GM12878 (cell line): Measurements from ENCODE around the gene CARD11. TPM values are rescaled to one million over a fixed set of nuclear protein-coding genes. Genes with fewer than 3 reads are reported as not detected.

Source experiments
- ATAC-seq: fragments of 200-7000 bp; cut with Tn5 transposase; 3 replicates; pipeline ENCODE4 v1.9.1; 2020; ENCODE audit warnings: mild to moderate bottlenecking, moderate library complexity
- BruUV-seq: library from RNA; stranded (reverse); fragments of 400-500 nt; replicated peaks from 2 replicates; lab custom pipeline; 2021; lab: Mats Ljungman, UMichigan
- CTCF ChIA-PET: fragments of 300-600 bp; sonication (Branson Sonifier 250); formaldehyde crosslinking; extraction: SDS; loops from one replicate; lab custom pipeline; 2021; ENCODE audit warnings: inconsistent platforms; lab: Yijun Ruan, JAX
- POLR2A ChIA-PET: fragments of 350-600 bp; formaldehyde crosslinking; extraction: SDS; loops from one replicate; lab custom pipeline; 2021; ENCODE audit warnings: inconsistent platforms; lab: Charles Lee
- RAD21 ChIA-PET: fragments of 300-600 bp; sonication (Branson Sonifier 250); formaldehyde crosslinking; loops from one replicate; lab custom pipeline; 2023; ENCODE audit warnings: antibody characterized with exemption; ENCODE audit not compliant: unreplicated experiment; lab: Charles Lee
- SMC1A ChIA-PET: fragments of 300-600 bp; sonication (Branson Sonifier 250); formaldehyde crosslinking; loops from one replicate; lab custom pipeline; 2023; ENCODE audit not compliant: unreplicated experiment, uncharacterized antibody; lab: Charles Lee
- DNase-seq: peaks from one replicate; pipeline ENCODE4 v3.0.0-alpha.2; 2011; ENCODE audit warnings: low read depth, low spot score
- FAIRE-seq: peaks from 3 replicates; lab custom pipeline; 2011; peaks lifted over from hg19 to GRCh38; lab: Jason Lieb, UNC
- H2AFZ ChIP-seq: 2 replicates; pipeline ENCODE4 v1.6.0; 2011; ENCODE audit warnings: low read depth, low read length, control low read depth; ENCODE audit not compliant: control insufficient read depth
- H3K27ac ChIP-seq: 2 replicates; pipeline ENCODE4 v1.5.1; 2011; ENCODE audit warnings: control low read depth; ENCODE audit not compliant: control insufficient read depth, insufficient read depth
- H3K27me3 ChIP-seq, 2 experiments: replicated peaks in 1 of 2; 2 replicates each; pipeline versions ENCODE4 v1.6.0 to v1.6.1; 2011; ENCODE audit warnings: low read length in 1 of 2; ENCODE audit not compliant: control insufficient read depth in 2 of 2, insufficient read depth in 2 of 2
- H3K36me3 ChIP-seq, 2 experiments: 2 replicates each; pipeline ENCODE4 v1.5.1; 2011; ENCODE audit warnings: low read length in 1 of 2; ENCODE audit not compliant: control insufficient read depth in 2 of 2, insufficient read depth in 2 of 2
- H3K4me1 ChIP-seq: 2 replicates; pipeline ENCODE4 v1.6.1; 2011; ENCODE audit warnings: mild to moderate bottlenecking, low read length, moderate library complexity, mixed read lengths; ENCODE audit not compliant: control insufficient read depth, insufficient read depth
- H3K4me2 ChIP-seq: 2 replicates; pipeline ENCODE4 v1.6.0; 2011; ENCODE audit warnings: control low read depth; ENCODE audit not compliant: control insufficient read depth, insufficient read depth
- H3K4me3 ChIP-seq: fragments of 200-600 bp; sonication (generic); 2 replicates; pipeline ENCODE4 v1.5.1; 2016
- H3K79me2 ChIP-seq: 2 replicates; pipeline ENCODE4 v1.6.0; 2011; ENCODE audit warnings: low read length; ENCODE audit not compliant: control insufficient read depth, insufficient read depth
- H3K9ac ChIP-seq: 2 replicates; pipeline ENCODE4 v1.8.0; 2011; ENCODE audit warnings: low read length, control low read depth, mixed read lengths; ENCODE audit not compliant: control insufficient read depth, insufficient read depth
- H3K9me3 ChIP-seq: replicated peaks from 3 replicates; pipeline ENCODE4 v1.5.1; 2011; ENCODE audit warnings: mild to moderate bottlenecking, low read length; ENCODE audit not compliant: control insufficient read depth, insufficient read depth
- H4K20me1 ChIP-seq: 2 replicates; pipeline ENCODE4 v1.6.0; 2011; ENCODE audit not compliant: control insufficient read depth, insufficient read depth
- KDM1A ChIP-seq: fragments of 200-600 bp; sonication (generic); IDR thresholded peaks from 2 replicates; pipeline ENCODE4 v1.6.1; 2016; ENCODE audit warnings: borderline replicate concordance
- POLR2A ChIP-seq: IDR thresholded peaks from 2 replicates; pipeline ENCODE4 v1.6.1; 2011; ENCODE audit warnings: low read depth, mild to moderate bottlenecking, low read length
- SKIL ChIP-seq: fragments of 450-650 bp; IDR thresholded peaks from 2 replicates; pipeline ENCODE4 v1.6.1; 2017; ENCODE audit warnings: mild to moderate bottlenecking, low read depth, inconsistent platforms; ENCODE audit not compliant: poor library complexity, severe bottlenecking
- ZNF622 ChIP-seq: fragments of 450-650 bp; IDR thresholded peaks from 2 replicates; pipeline ENCODE4 v1.6.1; 2017; ENCODE audit warnings: mild to moderate bottlenecking, inconsistent platforms
- WGBS: methylation state at CpG from one replicate; pipeline ENCODE4 v1.1.6; 2016; ENCODE audit warnings: low lambda C conversion rate; ENCODE audit not compliant: insufficient replicate concordance, insufficient coverage; ENCODE audit errors: missing lambda C conversion rate; 5-methylcytosine and 5-hydroxymethylcytosine counted together
- in situ Hi-C: fragments of 300-500 bp; cut with MboI; formaldehyde crosslinking; loops from 9 replicates; pipeline ENCODE4 v1.14.3; 2018; ENCODE audit warnings: mixed read lengths
- intact Hi-C: fragments of 100-400 bp; cut with micrococcal nuclease; formaldehyde crosslinking; loops from one replicate; pipeline ENCODE4 v1.14.2; 2022; ENCODE audit not compliant: unreplicated experiment
- polyA plus RNA-seq, 11 experiments: library from polyadenylated mRNA; depleted of rRNA in 4 of 11; unstranded in 6 of 11; stranded (reverse) in 5 of 11; fragments of >200 nt; fragmentation: Nextera tagmentation in 4 of 11; fragmentation: Illumina TruSeq in 1 of 11; extraction: Ambion mirVana in 4 of 11; extraction: Trizol in 1 of 11; gene quantifications; 1 replicate in 1 of 11; 2 replicates in 10 of 11; pipeline versions ENCODE4 v1.2.1 to v1.2.3, GENCODE V29; 2011 to 2016; ENCODE audit warnings: inconsistent platforms in 2 of 11, missing spikeins in 2 of 11, low read depth in 1 of 11
- total RNA-seq, 4 experiments: library from RNA; depleted of rRNA in 3 of 4; stranded (reverse); fragments of >200 nt in 3 of 4; fragmentation: Illumina TruSeq in 1 of 4; extraction: Trizol in 1 of 4; gene quantifications; 2 replicates each; pipeline versions ENCODE4 v1.2.1 to v1.2.3, GENCODE V29; 2013 to 2021

The CARD11 gene
- total and polyA plus RNA-seq, 10 of the 15 experiments (the other 5 are each of a cell fraction or from before 2014, with no cell fraction given): 0.27 to 72.0 (median 28.4) TPM

GRCh38 chr7:2934984-2935740 lies 108.5 kb downstream of the CARD11 start:
- SMC1A ChIA-PET: no interaction called here
- FAIRE-seq: no peak
- H3K4me3 ChIP-seq: no peak overlapping the region
- no peaks in the 10 kb centered on the region for H3K27me3 ChIP-seq
- H4K20me1 ChIP-seq: no peaks in the 10 kb centered on the region
- TF ChIP-seq POLR2A (0 out of 2 replicates have a peak, but pooled peaks have one; percentile 6), SKIL (no peak), ZNF622 (no peak), KDM1A (no peak)
- TF ChIP-seq, all 136 proteins: peak for 1
- Histone ChIP-seq H3K4me2 (no peak overlapping the region), H3K4me1 (no peaks in the 10 kb centered on the region), H2AFZ (no peak overlapping the region), H3K9me3 (no peaks in the 10 kb centered on the region), H3K9ac (no peak overlapping the region), H3K36me3 (peaks cover 16 to 19% of the 10 kb centered on the region in 2 experiments; a peak in 3 of 4 replicates), H3K79me2 (no peaks in the 10 kb centered on the region), H3K27ac (no peak overlapping the region)
- ChIA-PET POLR2A (no interaction called here), RAD21 (no interaction called here), CTCF (no interaction called here)
- intact Hi-C loops (no loop called here), in situ Hi-C loops (no loop called here)
- no TSS peak for BruUV-seq
- 98% methylated on average over 20 of the region's 20 CpGs for WGBS
- DNase-seq (no peak), ATAC-seq (no peak)
